Smooth muscle cell (in vitro differentiated cells): ENCODE results near the gene MUC5AC. TPM values are rescaled to one million over a fixed set of nuclear protein-coding genes. Genes with fewer than 3 reads are reported as not detected.

Experiments used
- DNase-seq: peaks from one replicate; lab custom pipeline; 2025; ENCODE audit not compliant: unreplicated experiment; lab: John Stamatoyannopoulos, UW
- H2AFZ ChIP-seq: fragments of 200-600 bp; sonication (generic); 2 replicates; pipeline ENCODE4 v1.6.0; 2016; ENCODE audit warnings: antibody characterized with exemption, low read depth, mild to moderate bottlenecking
- H3F3A ChIP-seq: fragments of 200-600 bp; sonication (generic); 2 replicates; pipeline ENCODE4 v1.6.0; 2017; ENCODE audit warnings: antibody characterized with exemption, low read depth
- H3K27ac ChIP-seq: fragments of 200-600 bp; sonication (generic); 2 replicates; pipeline ENCODE4 v1.5.1; 2016; ENCODE audit warnings: low read depth, mild to moderate bottlenecking
- H3K27me3 ChIP-seq: fragments of 200-600 bp; sonication (generic); 2 replicates; pipeline ENCODE4 v1.6.1; 2016; ENCODE audit warnings: low read depth, mild to moderate bottlenecking
- H3K36me3 ChIP-seq: fragments of 200-600 bp; sonication (generic); 2 replicates; pipeline ENCODE4 v1.5.1; 2016; ENCODE audit warnings: low read depth
- H3K4me1 ChIP-seq: fragments of 200-600 bp; sonication (generic); 2 replicates; pipeline ENCODE4 v1.5.1; 2016; ENCODE audit warnings: low read depth
- H3K4me2 ChIP-seq: fragments of 200-600 bp; sonication (generic); 2 replicates; pipeline ENCODE4 v1.6.0; 2016; ENCODE audit warnings: mild to moderate bottlenecking
- H3K4me3 ChIP-seq: fragments of 200-600 bp; sonication (generic); 2 replicates; pipeline ENCODE4 v1.5.1; 2016; ENCODE audit warnings: mild to moderate bottlenecking
- H3K79me2 ChIP-seq: fragments of 200-600 bp; sonication (generic); 2 replicates; pipeline ENCODE4 v1.6.0; 2016; ENCODE audit warnings: low read depth, mild to moderate bottlenecking
- H3K9ac ChIP-seq: fragments of 200-600 bp; sonication (generic); 2 replicates; pipeline ENCODE4 v1.6.0; 2016; ENCODE audit warnings: low read depth
- H3K9me3 ChIP-seq: fragments of 200-600 bp; sonication (generic); replicated peaks from 2 replicates; pipeline ENCODE4 v1.5.1; 2016; ENCODE audit warnings: low read depth
- H4K20me1 ChIP-seq: fragments of 200-600 bp; sonication (generic); 2 replicates; pipeline ENCODE4 v1.6.0; 2016; ENCODE audit warnings: low read depth
- CTCF ChIP-seq: fragments of 200-600 bp; sonication (generic); IDR thresholded peaks from 2 replicates; pipeline ENCODE4 v1.5.1; 2017; ENCODE audit warnings: borderline replicate concordance, mild to moderate bottlenecking, antibody characterized with exemption; ENCODE audit not compliant: insufficient read depth, poor library complexity, severe bottlenecking
- WGBS: methylation state at CpG from one replicate; pipeline ENCODE4 v1.1.7; 2016; ENCODE audit warnings: low lambda C conversion rate; 5-methylcytosine and 5-hydroxymethylcytosine counted together
- polyA plus RNA-seq: library from polyadenylated mRNA; unstranded; fragments of >200 nt; fragmentation: Nextera tagmentation; extraction: Ambion mirVana; gene quantifications from 2 replicates; pipeline ENCODE4 v1.2.1, GENCODE V29; 2016
- total RNA-seq: library from RNA; depleted of rRNA; stranded (reverse); fragments of >200 nt; gene quantifications from 2 replicates; pipeline ENCODE4 v1.2.3, GENCODE V29; 2014

The MUC5AC gene
- total and polyA plus RNA-seq, 2 experiments from 2014 or later = not detected

GRCh38 chr11:1194977-1195681 lies 37.4 kb downstream of the MUC5AC start:
- no peak for DNase-seq
- 94% methylated on average over 30 of the region's 32 CpGs for WGBS

GRCh38 chr11:1195682-1196515 lies 38.1 kb downstream of the MUC5AC start:
- no peaks in the 10 kb centered on the region for H3K36me3 ChIP-seq
- H3K27me3 ChIP-seq = no peaks in the 10 kb centered on the region
- DNase-seq = no peak
- H3K79me2 ChIP-seq = no peaks in the 10 kb centered on the region
- H4K20me1 ChIP-seq = no peaks in the 10 kb centered on the region
- no peaks in the 10 kb centered on the region for H3K4me1 ChIP-seq
- no peak overlapping the region for H3K4me3 ChIP-seq
- no peak overlapping the region for H3K27ac ChIP-seq
- no peaks in the 10 kb centered on the region for H3F3A ChIP-seq
- H3K9ac ChIP-seq = no peak overlapping the region
- H3K9me3 ChIP-seq = no peaks in the 10 kb centered on the region
- no peak for TF ChIP-seq CTCF
- no peak overlapping the region for H3K4me2 ChIP-seq
- WGBS = 90% methylated on average over 33 of the region's 41 CpGs
- no peak overlapping the region for H2AFZ ChIP-seq

More at GRCh38 chr11:1194977-1195681, 37.4 kb downstream of the MUC5AC start:
- H3K4me2 ChIP-seq = no peak overlapping the region
- no peak for TF ChIP-seq CTCF
- no peaks in the 10 kb centered on the region for H3K79me2 ChIP-seq
- no peak overlapping the region for H2AFZ ChIP-seq
- no peaks in the 10 kb centered on the region for H3K36me3 ChIP-seq
- no peaks in the 10 kb centered on the region for H3F3A ChIP-seq
- no peaks in the 10 kb centered on the region for H3K9me3 ChIP-seq
- no peaks in the 10 kb centered on the region for H3K27me3 ChIP-seq
- no peak overlapping the region for H3K9ac ChIP-seq
- H3K4me1 ChIP-seq = no peaks in the 10 kb centered on the region
- no peaks in the 10 kb centered on the region for H4K20me1 ChIP-seq
- H3K4me3 ChIP-seq = no peak overlapping the region
- H3K27ac ChIP-seq = no peak overlapping the region

GRCh38 chr11:1196516-1197391 lies 39.0 kb downstream of the MUC5AC start:
- DNase-seq = no peak
- Histone ChIP-seq H3K9ac (no peak overlapping the region), H3K4me1 (no peaks in the 10 kb centered on the region), H2AFZ (no peak overlapping the region), H3K27ac (no peak overlapping the region), H3K27me3 (no peaks in the 10 kb centered on the region), H4K20me1 (no peaks in the 10 kb centered on the region), H3F3A (no peaks in the 10 kb centered on the region), H3K4me3 (no peak overlapping the region), H3K36me3 (no peaks in the 10 kb centered on the region), H3K4me2 (no peak overlapping the region), H3K9me3 (no peaks in the 10 kb centered on the region), H3K79me2 (no peaks in the 10 kb centered on the region)
- no peak for TF ChIP-seq CTCF
- 88% methylated on average over 28 of the region's 28 CpGs for WGBS
